Measurements from ENCODE around the gene EN1.

The EN1 gene

GRCh38 chr2:118833716-118834439, 13.6 kb downstream of the EN1 start:
- Histone ChIP-seq H3K4me3 (ENCODE audit: low read length) (peak overlapping the region; percentile 9; the same call in 1 of the 2 replicates), H3K27me3 (ENCODE audit: control insufficient read depth, insufficient read depth, low read length) (peaks cover 77% of the 10 kb centered on the region), H3K9me3 (ENCODE audit: control insufficient read depth, insufficient read depth, low read length) (no peaks in the 10 kb centered on the region), H3K4me1 (ENCODE audit: control insufficient read depth, insufficient read depth, low read length) (peaks cover 7% of the 10 kb centered on the region), H3K27ac (ENCODE audit: low read length) (no peak overlapping the region), H3K36me3 (ENCODE audit: control insufficient read depth, insufficient read depth, low read length) (no peaks in the 10 kb centered on the region)
- DNase-seq (ENCODE audit: low read depth, low spot score) = no peak
- no CpG with 5 or more reads among the region's 35 CpGs for WGBS (ENCODE audit: insufficient coverage, insufficient read length)

GRCh38 chr2:118832791-118833715, 14.4 kb downstream of the EN1 start:
- Histone ChIP-seq H3K4me3 (ENCODE audit: low read length) (no peak overlapping the region), H3K27ac (ENCODE audit: low read length) (no peak overlapping the region), H3K9me3 (ENCODE audit: control insufficient read depth, insufficient read depth, low read length) (no peaks in the 10 kb centered on the region), H3K4me1 (ENCODE audit: control insufficient read depth, insufficient read depth, low read length) (peaks cover 7% of the 10 kb centered on the region), H3K36me3 (ENCODE audit: control insufficient read depth, insufficient read depth, low read length) (no peaks in the 10 kb centered on the region), H3K27me3 (ENCODE audit: control insufficient read depth, insufficient read depth, low read length) (peaks cover 69% of the 10 kb centered on the region)
- WGBS (ENCODE audit: insufficient coverage, insufficient read length) = no CpG with 5 or more reads among the region's 36 CpGs
- no peak for DNase-seq (ENCODE audit: low read depth, low spot score)

DNA sequence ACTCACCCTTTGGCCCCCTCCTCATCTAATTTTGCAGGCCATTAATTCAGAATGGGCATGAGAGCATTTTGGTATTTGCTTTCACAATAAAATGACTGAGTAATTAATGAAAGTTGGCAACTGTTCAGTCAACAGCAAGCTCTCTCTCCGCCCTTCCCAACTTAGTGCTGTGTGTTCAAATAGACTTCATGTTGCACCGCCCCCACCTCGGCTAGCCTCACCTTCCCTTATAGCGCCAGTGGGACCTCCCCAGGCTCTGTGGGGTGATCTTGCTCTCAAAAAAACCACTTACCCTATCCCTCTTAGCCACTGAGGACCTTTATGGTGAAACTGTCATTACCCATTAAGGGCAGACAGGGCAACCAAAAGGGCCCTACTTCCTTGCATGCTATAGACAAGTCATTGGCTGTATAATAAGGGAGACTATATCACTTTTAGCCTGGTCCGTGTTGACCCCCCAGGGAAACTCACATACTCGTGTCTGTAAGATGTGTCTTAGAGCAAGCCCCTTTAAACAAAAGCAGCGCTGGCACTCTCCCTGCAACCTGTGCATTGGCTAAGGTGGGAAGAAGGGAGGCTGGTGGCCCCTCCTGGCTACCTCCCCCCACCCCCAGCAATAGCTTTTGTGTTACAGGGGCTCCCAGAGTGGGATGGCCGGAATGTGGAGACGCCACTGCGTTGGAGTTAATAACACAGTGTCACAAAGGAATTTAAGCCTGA, 15.2 kb downstream of the EN1 start:
- peaks cover 61% of the 10 kb centered on the region for H3K27me3 ChIP-seq (ENCODE audit: control insufficient read depth, insufficient read depth, low read length)
- no peak for DNase-seq (ENCODE audit: low read depth, low spot score)
- WGBS (ENCODE audit: insufficient coverage, insufficient read length) = no CpG with 5 or more reads among the region's 10 CpGs
- no peaks in the 10 kb centered on the region for H3K9me3 ChIP-seq (ENCODE audit: control insufficient read depth, insufficient read depth, low read length)
- no peak overlapping the region for H3K27ac ChIP-seq (ENCODE audit: low read length)
- H3K36me3 ChIP-seq (ENCODE audit: control insufficient read depth, insufficient read depth, low read length) = no peaks in the 10 kb centered on the region
- H3K4me1 ChIP-seq (ENCODE audit: control insufficient read depth, insufficient read depth, low read length) = peaks cover 7% of the 10 kb centered on the region
- H3K4me3 ChIP-seq (ENCODE audit: low read length) = no peak overlapping the region

DNA sequence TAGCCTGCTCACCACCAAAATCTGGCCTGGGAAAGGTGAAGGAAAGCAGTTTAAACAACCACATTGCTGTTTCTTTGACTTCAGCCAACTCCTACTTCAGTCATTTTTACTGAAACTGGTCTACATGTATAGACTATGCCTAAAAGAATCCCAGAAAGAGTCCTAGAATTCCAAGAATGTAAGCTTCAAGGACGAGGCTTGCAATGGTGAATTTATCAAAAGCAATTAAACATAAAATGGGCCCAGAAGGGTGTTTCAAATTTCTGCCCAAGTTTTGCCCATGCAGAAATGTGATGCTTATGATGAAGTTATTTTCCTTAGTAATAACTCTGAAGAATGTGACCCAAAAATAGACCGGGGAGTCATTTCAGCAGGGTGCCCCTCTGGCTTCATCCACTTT, 16.6 kb downstream of the EN1 start:
- H3K4me1 ChIP-seq (ENCODE audit: control insufficient read depth, insufficient read depth, low read length) = peaks cover 4% of the 10 kb centered on the region
- no peak overlapping the region for H3K27ac ChIP-seq (ENCODE audit: low read length)
- peaks cover 48% of the 10 kb centered on the region for H3K27me3 ChIP-seq (ENCODE audit: control insufficient read depth, insufficient read depth, low read length)
- WGBS (ENCODE audit: insufficient coverage, insufficient read length) = no CpG with 5 or more reads among the region's 2 CpGs
- H3K4me3 ChIP-seq (ENCODE audit: low read length) = no peak overlapping the region
- DNase-seq (ENCODE audit: low read depth, low spot score) = no peak
- no peaks in the 10 kb centered on the region for H3K9me3 ChIP-seq (ENCODE audit: control insufficient read depth, insufficient read depth, low read length)
- no peaks in the 10 kb centered on the region for H3K36me3 ChIP-seq (ENCODE audit: control insufficient read depth, insufficient read depth, low read length)

GRCh38 chr2:118830118-118830517, 17.3 kb downstream of the EN1 start:
- H3K4me1 ChIP-seq (ENCODE audit: control insufficient read depth, insufficient read depth, low read length) = peaks cover 3% of the 10 kb centered on the region
- WGBS (ENCODE audit: insufficient coverage, insufficient read length) = no CpG with 5 or more reads among the region's 6 CpGs
- no peak overlapping the region for H3K27ac ChIP-seq (ENCODE audit: low read length)
- H3K36me3 ChIP-seq (ENCODE audit: control insufficient read depth, insufficient read depth, low read length) = no peaks in the 10 kb centered on the region
- H3K4me3 ChIP-seq (ENCODE audit: low read length) = no peak overlapping the region
- H3K9me3 ChIP-seq (ENCODE audit: control insufficient read depth, insufficient read depth, low read length) = no peaks in the 10 kb centered on the region
- peaks cover 40% of the 10 kb centered on the region for H3K27me3 ChIP-seq (ENCODE audit: control insufficient read depth, insufficient read depth, low read length)
- DNase-seq (ENCODE audit: low read depth, low spot score) = no peak

GRCh38 chr2:118826093-118826492, 21.4 kb downstream of the EN1 start:
- peaks cover 2% of the 10 kb centered on the region for H3K27me3 ChIP-seq (ENCODE audit: control insufficient read depth, insufficient read depth, low read length)
- H3K4me1 ChIP-seq (ENCODE audit: control insufficient read depth, insufficient read depth, low read length) = no peaks in the 10 kb centered on the region
- no peaks in the 10 kb centered on the region for H3K9me3 ChIP-seq (ENCODE audit: control insufficient read depth, insufficient read depth, low read length)
- DNase-seq (ENCODE audit: low read depth, low spot score) = no peak
- H3K36me3 ChIP-seq (ENCODE audit: control insufficient read depth, insufficient read depth, low read length) = no peaks in the 10 kb centered on the region
- H3K27ac ChIP-seq (ENCODE audit: low read length) = no peak overlapping the region
- no CpG with 5 or more reads among the region's 1 CpG for WGBS (ENCODE audit: insufficient coverage, insufficient read length)
- H3K4me3 ChIP-seq (ENCODE audit: low read length) = no peak overlapping the region

- no peak for DNase-seq (ENCODE audit: low read depth, low spot score)
- Histone ChIP-seq H3K27me3 (ENCODE audit: control insufficient read depth, insufficient read depth, low read length) (no peaks in the 10 kb centered on the region), H3K27ac (ENCODE audit: low read length) (no peak overlapping the region), H3K36me3 (ENCODE audit: control insufficient read depth, insufficient read depth, low read length) (no peaks in the 10 kb centered on the region), H3K4me3 (ENCODE audit: low read length) (no peak overlapping the region), H3K9me3 (ENCODE audit: control insufficient read depth, insufficient read depth, low read length) (no peaks in the 10 kb centered on the region), H3K4me1 (ENCODE audit: control insufficient read depth, insufficient read depth, low read length) (no peaks in the 10 kb centered on the region)
- no CpG with 5 or more reads among the region's 5 CpGs for WGBS (ENCODE audit: insufficient coverage, insufficient read length)
Observed at GRCh38 chr2:118823633-118824032, 23.8 kb downstream of the EN1 start.

DNA sequence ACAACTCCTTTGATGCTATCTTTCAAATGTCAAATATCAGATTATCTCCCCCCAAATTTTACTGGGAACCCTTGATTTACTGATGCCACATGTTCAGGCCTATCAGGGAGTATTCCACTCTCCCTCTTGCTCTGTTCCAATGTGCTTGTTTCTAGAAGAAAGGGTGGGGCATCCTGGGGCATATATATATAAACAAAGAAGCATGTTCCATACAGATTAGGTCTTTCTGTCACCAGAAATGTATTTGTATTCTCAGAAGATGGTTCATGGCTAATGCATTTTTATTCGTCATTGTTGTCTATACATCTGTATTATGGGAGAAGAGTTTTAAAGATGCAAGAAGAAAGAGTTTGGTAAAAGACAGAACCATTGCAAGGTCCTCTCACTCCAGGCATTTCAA, 24.9 kb downstream of the EN1 start:
- Histone ChIP-seq H3K4me3 (ENCODE audit: low read length) (no peak overlapping the region), H3K4me1 (ENCODE audit: control insufficient read depth, insufficient read depth, low read length) (no peaks in the 10 kb centered on the region), H3K27ac (ENCODE audit: low read length) (no peak overlapping the region), H3K36me3 (ENCODE audit: control insufficient read depth, insufficient read depth, low read length) (no peaks in the 10 kb centered on the region), H3K27me3 (ENCODE audit: control insufficient read depth, insufficient read depth, low read length) (no peaks in the 10 kb centered on the region), H3K9me3 (ENCODE audit: control insufficient read depth, insufficient read depth, low read length) (no peaks in the 10 kb centered on the region)
- WGBS (ENCODE audit: insufficient coverage, insufficient read length) = no CpG with 5 or more reads among the region's 1 CpG
- DNase-seq (ENCODE audit: low read depth, low spot score) = no peak

- Histone ChIP-seq H3K36me3 (ENCODE audit: control insufficient read depth, insufficient read depth, low read length) (no peaks in the 10 kb centered on the region), H3K4me1 (ENCODE audit: control insufficient read depth, insufficient read depth, low read length) (no peaks in the 10 kb centered on the region), H3K9me3 (ENCODE audit: control insufficient read depth, insufficient read depth, low read length) (no peaks in the 10 kb centered on the region), H3K4me3 (ENCODE audit: low read length) (no peak overlapping the region), H3K27me3 (ENCODE audit: control insufficient read depth, insufficient read depth, low read length) (no peaks in the 10 kb centered on the region), H3K27ac (ENCODE audit: low read length) (no peak overlapping the region)
- no CpG with 5 or more reads among the region's 5 CpGs for WGBS (ENCODE audit: insufficient coverage, insufficient read length)
- DNase-seq (ENCODE audit: low read depth, low spot score) = no peak
Observed at GRCh38 chr2:118822015-118822414, 25.4 kb downstream of the EN1 start.

DNA sequence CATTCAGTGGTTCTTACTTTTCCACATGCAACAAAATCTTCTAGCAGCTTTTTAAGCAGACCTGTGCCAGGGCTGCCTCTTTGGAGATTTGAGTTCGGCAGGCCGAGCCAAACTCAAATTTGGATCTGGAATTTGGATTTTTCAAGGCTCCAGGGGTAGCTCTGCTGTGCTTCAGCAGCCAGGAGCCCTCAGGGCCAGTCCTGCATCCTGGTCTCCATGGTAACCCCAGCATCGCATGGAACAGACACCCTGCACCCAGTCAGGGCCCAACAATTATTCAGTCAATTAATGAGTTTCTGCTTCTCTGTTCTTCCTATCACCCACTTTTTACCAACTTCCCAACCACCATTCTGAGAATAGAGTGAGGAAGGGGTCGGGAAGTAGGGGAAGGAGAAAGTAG, 30.0 kb downstream of the EN1 start:
- no peak for DNase-seq (ENCODE audit: low read depth, low spot score)
- Histone ChIP-seq H3K27ac (ENCODE audit: low read length) (no peak overlapping the region), H3K4me3 (ENCODE audit: low read length) (no peak overlapping the region), H3K36me3 (ENCODE audit: control insufficient read depth, insufficient read depth, low read length) (no peaks in the 10 kb centered on the region), H3K4me1 (ENCODE audit: control insufficient read depth, insufficient read depth, low read length) (peaks cover 7% of the 10 kb centered on the region), H3K27me3 (ENCODE audit: control insufficient read depth, insufficient read depth, low read length) (no peaks in the 10 kb centered on the region), H3K9me3 (ENCODE audit: control insufficient read depth, insufficient read depth, low read length) (no peaks in the 10 kb centered on the region)
- WGBS (ENCODE audit: insufficient coverage, insufficient read length) = no CpG with 5 or more reads among the region's 4 CpGs
